GM08714 (cell line): ENCODE results near the gene TTC39B.

Experiments
- H3K4me3 ChIP-seq: fragments of 200-500 bp; sonication (Bioruptor generic); 2 replicates; pipeline ENCODE4 v1.5.1; 2014; ENCODE audit warnings: mild to moderate bottlenecking, low read length, inconsistent platforms
- ZNF274 ChIP-seq: IDR thresholded peaks from 2 replicates; pipeline ENCODE4 v1.6.1; 2012; ENCODE audit warnings: mild to moderate bottlenecking, low read depth, low read length

TTC39B gene

GRCh38 chr9:15293084-15293483 lies 13.9 kb downstream of the TTC39B start:
- no peak for TF ChIP-seq ZNF274
- no peak overlapping the region for H3K4me3 ChIP-seq

DNA sequence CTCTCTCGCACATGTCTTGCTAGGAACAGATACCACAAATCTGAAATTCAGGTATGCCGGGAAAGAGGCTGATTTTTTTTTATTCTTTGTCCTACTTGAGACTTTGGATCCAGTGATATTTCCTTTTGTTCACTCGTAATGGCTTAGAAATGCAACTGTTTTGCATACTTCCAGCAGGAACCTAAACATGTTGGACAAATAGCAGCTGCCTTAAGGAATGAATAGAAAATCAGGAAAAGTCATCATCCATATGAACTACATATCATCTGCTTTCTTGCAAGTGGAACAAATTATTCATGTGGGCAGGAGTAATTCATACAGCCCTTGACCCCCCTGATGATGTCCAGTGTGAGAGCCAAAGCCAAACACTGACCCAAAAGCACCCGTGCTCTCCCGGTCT lies 17.4 kb downstream of the TTC39B start:
- no peak overlapping the region for H3K4me3 ChIP-seq
- TF ChIP-seq ZNF274, result no peak

DNA sequence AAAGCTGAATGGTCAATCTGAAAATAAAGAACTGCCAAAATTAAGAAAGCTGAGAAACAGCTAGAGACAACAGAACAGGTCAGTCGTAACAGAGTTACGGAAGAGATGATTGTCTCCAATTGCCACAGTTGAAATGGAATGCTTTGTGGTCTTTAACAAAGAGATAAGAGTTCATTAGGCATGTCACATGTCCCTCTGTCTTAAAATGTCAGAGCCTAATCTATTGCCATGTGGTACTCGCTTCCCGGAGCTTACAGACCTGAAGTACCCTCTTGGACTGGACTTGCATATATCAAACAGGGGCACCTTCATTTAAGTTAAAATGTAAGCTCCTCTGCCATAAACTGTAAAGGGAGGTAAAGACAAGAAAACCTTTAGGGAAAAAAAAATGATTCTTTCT lies 19.7 kb downstream of the TTC39B start:
- H3K4me3 ChIP-seq, result no peak overlapping the region
- TF ChIP-seq ZNF274, result no peak

GRCh38 chr9:15286161-15286821 lies 20.7 kb downstream of the TTC39B start:
- TF ChIP-seq ZNF274, result no peak
- H3K4me3 ChIP-seq, result no peak overlapping the region

- no peak overlapping the region for H3K4me3 ChIP-seq
- no peak for TF ChIP-seq ZNF274
Observed at GRCh38 chr9:15282567-15283285, 24.3 kb downstream of the TTC39B start.

DNA sequence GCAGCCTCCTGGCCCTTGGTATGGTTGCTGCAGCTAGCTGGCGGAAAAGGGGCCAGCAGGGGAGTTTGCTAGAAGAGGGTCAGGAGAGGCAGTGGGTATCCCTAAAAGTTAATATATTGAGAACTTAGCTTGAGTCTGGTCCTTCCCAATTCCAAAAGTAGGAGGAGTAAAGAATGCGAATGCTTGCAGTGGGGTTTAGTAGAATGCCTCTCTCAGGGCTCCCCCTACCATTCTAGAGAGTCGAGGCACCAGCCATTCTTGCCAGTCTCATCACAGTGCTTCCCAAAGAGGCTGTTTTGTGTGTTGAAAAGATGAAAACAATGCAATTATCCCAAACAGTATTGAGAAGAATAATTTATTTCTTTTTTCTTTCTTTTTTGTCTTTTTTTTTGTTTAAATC lies 26.4 kb downstream of the TTC39B start:
- H3K4me3 ChIP-seq, result no peak overlapping the region
- TF ChIP-seq ZNF274, result no peak

DNA sequence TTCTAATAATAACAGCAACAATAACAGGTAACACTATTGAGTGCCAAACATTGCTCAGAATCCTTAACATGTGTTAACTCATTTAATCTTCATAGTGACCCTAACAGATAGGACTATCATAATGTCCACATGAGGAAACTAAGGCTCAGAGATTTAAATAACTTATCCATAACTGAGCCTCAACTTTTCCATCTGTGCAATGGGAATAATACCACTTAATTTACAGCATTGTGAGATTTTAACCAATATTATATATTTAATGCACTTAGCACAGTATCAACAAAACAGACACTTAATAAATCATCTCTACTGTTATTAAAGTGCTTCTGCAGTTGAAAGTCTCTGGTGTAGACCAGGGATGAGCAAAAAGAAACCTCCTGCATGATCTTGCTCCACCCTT lies 28.2 kb downstream of the TTC39B start:
- H3K4me3 ChIP-seq, result no peak overlapping the region
- no peak for TF ChIP-seq ZNF274

DNA sequence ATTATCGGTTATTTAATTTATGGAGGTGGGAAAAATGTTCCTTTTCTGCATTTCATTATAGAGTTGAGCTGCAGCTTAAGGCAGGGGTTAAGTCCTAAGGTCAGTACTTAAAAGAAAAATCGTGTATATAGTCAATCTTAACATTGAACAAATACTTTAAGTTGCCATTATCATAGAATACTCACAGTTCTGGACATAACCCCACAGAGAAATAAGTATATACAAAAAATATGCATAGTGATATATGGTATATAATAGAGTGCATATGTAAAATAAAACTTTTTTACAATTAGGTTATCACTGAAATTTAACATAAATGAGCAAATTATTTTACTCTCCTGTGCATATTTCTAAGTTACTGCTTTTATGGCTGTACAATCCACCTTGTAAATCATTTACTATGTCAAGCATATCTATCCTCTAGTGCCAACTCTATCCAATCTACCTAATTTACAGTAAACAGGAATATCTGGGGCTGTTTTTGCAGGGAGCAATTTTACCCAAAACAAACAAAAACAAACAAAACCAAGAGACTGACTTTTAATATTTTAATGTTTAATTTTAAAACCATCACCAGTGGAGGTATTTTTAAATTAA lies 28.8 kb downstream of the TTC39B start:
- TF ChIP-seq ZNF274, result no peak
- no peak overlapping the region for H3K4me3 ChIP-seq

DNA sequence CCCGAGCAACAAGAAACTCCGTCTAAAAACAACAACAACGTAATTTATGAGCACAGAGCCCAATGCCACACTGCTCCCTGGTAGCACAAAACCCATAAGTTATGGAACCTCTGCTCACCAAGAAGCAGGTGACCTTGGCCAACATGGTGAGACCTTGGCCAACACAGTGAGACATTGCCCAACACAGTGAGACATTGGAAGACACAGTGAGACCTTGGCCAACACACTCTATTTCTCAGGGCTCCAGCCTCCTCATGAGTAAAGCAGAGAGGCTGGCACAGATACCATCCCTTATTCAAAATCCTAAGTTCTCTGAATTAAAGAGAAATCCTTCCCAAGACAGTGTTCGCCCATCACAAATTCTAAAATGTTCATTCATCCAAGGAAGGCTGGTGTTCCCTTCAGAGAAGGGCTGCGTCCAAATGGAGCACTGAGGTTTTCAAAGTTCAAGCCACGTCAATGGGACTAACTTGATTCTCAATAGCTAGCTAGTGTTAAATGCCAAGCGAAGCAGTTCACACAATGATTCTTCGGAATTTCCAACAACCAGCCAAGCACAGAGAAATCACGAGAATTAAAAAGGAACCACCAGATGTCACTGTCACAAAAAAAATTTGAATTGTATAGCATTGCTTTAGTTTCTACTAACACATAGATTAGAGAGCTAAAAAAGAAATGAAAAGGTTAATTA lies 29.5 kb downstream of the TTC39B start:
- no peak overlapping the region for H3K4me3 ChIP-seq
- no peak for TF ChIP-seq ZNF274

DNA sequence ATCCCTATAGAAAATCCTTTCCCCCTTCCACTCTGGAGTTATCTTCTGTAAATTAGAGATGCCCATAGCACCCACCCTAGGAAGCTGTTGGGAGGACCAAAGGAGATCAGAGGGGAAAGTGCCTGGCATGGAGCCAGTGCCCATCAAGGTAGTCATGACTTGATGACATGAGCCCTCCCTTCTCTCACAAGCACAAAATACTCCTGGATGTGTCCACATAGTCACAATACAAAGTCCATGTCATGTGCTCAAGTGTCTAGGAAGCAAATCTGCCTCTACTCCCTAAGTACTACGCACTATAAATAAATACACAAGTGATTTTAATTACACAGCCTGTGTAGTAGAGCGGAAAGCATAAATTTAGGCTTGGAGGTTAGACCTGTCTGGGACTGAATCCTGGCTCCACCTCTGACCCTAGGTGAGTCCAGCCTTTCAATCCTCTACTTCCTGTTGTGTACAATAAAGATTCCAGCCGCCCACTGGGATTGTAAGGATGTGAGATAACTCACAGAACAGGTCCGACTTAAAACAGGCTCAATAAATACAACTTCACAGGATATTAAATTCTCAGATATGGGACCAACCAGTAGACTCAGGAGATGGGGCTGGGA lies 30.6 kb downstream of the TTC39B start:
- no peak overlapping the region for H3K4me3 ChIP-seq
- no peak for TF ChIP-seq ZNF274

- no peak overlapping the region for H3K4me3 ChIP-seq
- no peak for TF ChIP-seq ZNF274
Observed at GRCh38 chr9:15274425-15274824, 32.6 kb downstream of the TTC39B start.

DNA sequence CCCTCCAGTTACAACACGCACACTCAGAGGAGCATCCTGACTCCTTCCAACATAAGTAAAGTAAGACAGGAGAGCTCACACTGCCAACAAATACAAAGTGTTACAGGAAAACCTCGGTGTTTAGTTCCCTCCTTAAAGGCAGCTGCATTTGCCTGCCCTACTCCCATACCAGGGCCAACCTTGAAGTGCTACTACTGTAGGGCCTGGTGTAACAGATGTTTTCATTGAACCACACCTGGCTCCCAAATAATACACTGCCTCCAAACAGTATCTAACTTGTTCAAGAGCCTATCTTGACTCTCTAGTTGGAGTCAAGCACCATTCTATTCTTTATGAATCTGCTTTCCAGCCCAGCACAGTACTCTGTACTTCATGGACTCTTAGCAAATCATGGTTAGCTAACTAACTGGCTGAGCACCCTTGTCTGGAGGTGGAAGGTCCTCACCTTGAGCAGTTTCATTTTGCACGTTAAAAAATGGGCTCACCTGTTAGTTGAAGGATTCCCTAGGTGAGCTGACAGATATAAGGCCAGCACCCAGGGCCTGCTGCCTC lies 34.6 kb downstream of the TTC39B start:
- no peak for TF ChIP-seq ZNF274
- H3K4me3 ChIP-seq, result no peak overlapping the region

- TF ChIP-seq ZNF274, result no peak
- no peak overlapping the region for H3K4me3 ChIP-seq
Observed at GRCh38 chr9:15271403-15271802, 35.6 kb downstream of the TTC39B start.

GRCh38 chr9:15268782-15269181 lies 38.2 kb downstream of the TTC39B start:
- no peak overlapping the region for H3K4me3 ChIP-seq
- no peak for TF ChIP-seq ZNF274

- no peak for TF ChIP-seq ZNF274
- no peak overlapping the region for H3K4me3 ChIP-seq
Observed at GRCh38 chr9:15268317-15268716, 38.7 kb downstream of the TTC39B start.
